Gastroesophageal sphincter (tissue), 3 donors: ENCODE data around the gene PRIM2.
"Not testable (repeated sequence)": the region's sequence is repeated elsewhere in the genome, so short reads cannot be mapped to it uniquely, and the experiment has no call there.

Source experiments
- EP300 ChIP-seq: sonication (generic); formaldehyde crosslinking; IDR thresholded peaks from one replicate; pipeline ENCODE4 v1.6.1; 2017; ENCODE audit warnings: antibody characterized with exemption, mild to moderate bottlenecking
- POLR2A ChIP-seq, 2 donors: fragments of 450-650 bp; IDR thresholded peaks; one replicate each; pipeline ENCODE4 v1.6.1; 2017; ENCODE audit warnings: antibody characterized with exemption in 2 of 2, mild to moderate bottlenecking in 2 of 2, moderate library complexity in 1 of 2
- POLR2AphosphoS5 ChIP-seq: sonication (generic); formaldehyde crosslinking; IDR thresholded peaks from one replicate; pipeline ENCODE4 v1.6.1; 2017; ENCODE audit warnings: antibody characterized with exemption
- TF ChIP-seq, protein P1 (sequence below), 4 experiments: fragments of 200-600 bp in 2 of 4; fragments of 450-650 bp in 2 of 4; sonication (generic) in 1 of 4; IDR thresholded peaks; one replicate each; pipeline ENCODE4 v1.5.1; 2017 to 2019; ENCODE audit warnings: antibody characterized with exemption in 4 of 4, mild to moderate bottlenecking in 2 of 4, moderate library complexity in 2 of 4

DNA sequence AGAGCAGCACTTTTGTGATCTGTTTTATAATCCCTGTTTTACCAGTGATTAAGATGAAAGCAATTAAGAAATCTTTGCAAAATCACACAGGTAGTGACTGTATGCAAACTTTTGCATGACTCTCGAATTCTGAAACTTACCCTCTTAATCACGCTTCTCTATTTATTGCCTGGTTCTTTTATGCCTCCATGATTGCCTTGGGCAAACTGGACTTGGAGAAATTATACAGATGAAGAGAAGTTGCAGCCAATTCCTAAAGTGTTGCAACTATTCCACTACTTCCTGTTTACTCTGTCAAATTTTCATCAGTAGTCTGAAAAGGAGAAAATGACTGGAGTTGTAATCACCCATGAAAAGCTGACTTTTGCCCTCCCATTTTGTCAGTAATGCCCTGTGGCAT, 205.8 kb downstream of the PRIM2 start:
- TF ChIP-seq, protein P1, sequence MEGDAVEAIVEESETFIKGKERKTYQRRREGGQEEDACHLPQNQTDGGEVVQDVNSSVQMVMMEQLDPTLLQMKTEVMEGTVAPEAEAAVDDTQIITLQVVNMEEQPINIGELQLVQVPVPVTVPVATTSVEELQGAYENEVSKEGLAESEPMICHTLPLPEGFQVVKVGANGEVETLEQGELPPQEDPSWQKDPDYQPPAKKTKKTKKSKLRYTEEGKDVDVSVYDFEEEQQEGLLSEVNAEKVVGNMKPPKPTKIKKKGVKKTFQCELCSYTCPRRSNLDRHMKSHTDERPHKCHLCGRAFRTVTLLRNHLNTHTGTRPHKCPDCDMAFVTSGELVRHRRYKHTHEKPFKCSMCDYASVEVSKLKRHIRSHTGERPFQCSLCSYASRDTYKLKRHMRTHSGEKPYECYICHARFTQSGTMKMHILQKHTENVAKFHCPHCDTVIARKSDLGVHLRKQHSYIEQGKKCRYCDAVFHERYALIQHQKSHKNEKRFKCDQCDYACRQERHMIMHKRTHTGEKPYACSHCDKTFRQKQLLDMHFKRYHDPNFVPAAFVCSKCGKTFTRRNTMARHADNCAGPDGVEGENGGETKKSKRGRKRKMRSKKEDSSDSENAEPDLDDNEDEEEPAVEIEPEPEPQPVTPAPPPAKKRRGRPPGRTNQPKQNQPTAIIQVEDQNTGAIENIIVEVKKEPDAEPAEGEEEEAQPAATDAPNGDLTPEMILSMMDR (IDR thresholded peaks at IDR 0.05), result not testable (repeated sequence)
- TF ChIP-seq POLR2A (IDR thresholded peaks at IDR 0.05); EP300; POLR2AphosphoS5: not testable (repeated sequence)
